ENCODE data around the gene EFCC1.

EFCC1 gene

GRCh38 chr3:129001101-129001805 is at the start of gene EFCC1:
Gene EFCC1, plus strand, starts transcription at chr3:129001304. Its CDS starts 325 bp downstream, at chr3:129001629.
- H3K36me3 Mint-ChIP-seq (ENCODE audit: low read depth) = peaks cover 2% of the 10 kb centered on the region
- no peaks in the 10 kb centered on the region for H3K9me3 Mint-ChIP-seq
- H3K4me3 Mint-ChIP-seq = peak within 1 kb of the TSS; percentile 53
- peaks cover 54% of the 10 kb centered on the region for H3K27me3 Mint-ChIP-seq (ENCODE audit: low read depth)
- H3K27ac Mint-ChIP-seq = no peak within 1 kb of the TSS
- no peak for DNase-seq (ENCODE audit: low spot score)
- H3K4me1 Mint-ChIP-seq (ENCODE audit: low read depth) = peaks cover 25% of the 10 kb centered on the region

DNA sequence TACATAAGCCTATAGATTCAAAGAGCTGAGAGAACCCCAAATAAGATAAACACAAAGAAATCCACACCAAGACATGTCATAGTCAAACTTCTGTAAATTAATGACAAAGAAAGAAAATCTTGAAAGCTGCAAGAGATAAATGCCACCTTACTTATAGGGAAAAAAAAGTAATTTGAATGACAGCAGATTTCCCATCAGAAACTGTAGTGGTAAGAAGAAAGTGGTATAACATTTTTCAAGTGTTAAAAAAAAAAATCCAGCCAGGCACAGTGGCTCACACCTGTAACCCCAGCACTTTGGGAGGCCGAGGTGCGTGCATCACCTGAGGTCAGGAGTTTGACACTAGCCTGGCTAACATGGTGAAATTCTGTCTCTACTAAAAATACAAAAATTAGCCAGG is 44.7 kb upstream of the EFCC1 start:
- Mint-ChIP-seq H3K4me1 (ENCODE audit: low read depth) (no peaks in the 10 kb centered on the region), H3K9me3 (no peaks in the 10 kb centered on the region), H3K4me3 (no peak overlapping the region), H3K27me3 (ENCODE audit: low read depth) (peaks cover 12% of the 10 kb centered on the region), H3K36me3 (ENCODE audit: low read depth) (no peaks in the 10 kb centered on the region), H3K27ac (no peak overlapping the region)
- DNase-seq (ENCODE audit: low spot score) = no peak

DNA sequence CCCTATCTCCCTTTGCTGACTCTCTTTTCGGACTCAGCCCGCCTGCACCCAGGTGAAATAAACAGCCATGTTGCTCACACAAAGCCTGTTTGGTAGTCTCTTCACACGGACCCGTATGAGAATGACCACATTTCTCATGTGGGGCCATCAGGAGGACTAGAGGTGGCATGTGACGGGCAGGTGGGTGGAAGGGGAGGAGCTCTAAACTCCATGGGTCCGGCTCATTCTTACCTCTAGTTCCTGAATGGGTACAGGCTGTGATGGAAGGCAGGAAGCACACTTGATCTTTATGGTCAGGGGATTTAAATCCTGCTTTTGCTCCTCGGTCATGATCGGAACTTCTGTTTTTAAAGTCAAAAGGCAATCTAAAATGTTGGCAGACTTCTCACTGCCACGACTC is 35.8 kb upstream of the EFCC1 start:
- Mint-ChIP-seq H3K4me3 (no peak overlapping the region), H3K4me1 (ENCODE audit: low read depth) (no peaks in the 10 kb centered on the region), H3K9me3 (no peaks in the 10 kb centered on the region), H3K36me3 (ENCODE audit: low read depth) (no peaks in the 10 kb centered on the region), H3K27ac (no peak overlapping the region), H3K27me3 (ENCODE audit: low read depth) (peaks cover 3% of the 10 kb centered on the region)
- DNase-seq (ENCODE audit: low spot score) = no peak

DNA sequence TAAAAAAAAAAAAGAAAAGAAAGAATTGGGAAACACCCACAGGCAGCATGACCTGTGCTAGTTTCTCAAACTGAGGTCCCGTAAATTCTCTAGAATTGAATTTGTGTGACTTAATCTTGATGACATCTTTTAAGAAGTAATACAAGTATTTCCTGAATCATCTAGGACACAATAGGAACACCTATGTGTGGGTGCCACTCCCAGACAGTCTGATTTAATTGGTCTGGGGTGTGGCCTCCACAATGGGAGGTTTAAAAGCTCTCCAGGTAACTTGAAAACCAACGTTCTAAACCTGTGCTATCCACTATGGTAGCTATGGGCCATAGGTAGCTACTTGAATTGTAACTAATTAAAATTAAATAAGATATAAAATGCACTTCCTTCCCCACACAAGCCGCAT is 35.3 kb upstream of the EFCC1 start:
- Mint-ChIP-seq H3K9me3 (no peaks in the 10 kb centered on the region), H3K4me3 (no peak overlapping the region), H3K4me1 (ENCODE audit: low read depth) (no peaks in the 10 kb centered on the region), H3K27me3 (ENCODE audit: low read depth) (peaks cover 1% of the 10 kb centered on the region), H3K36me3 (ENCODE audit: low read depth) (no peaks in the 10 kb centered on the region), H3K27ac (no peak overlapping the region)
- DNase-seq (ENCODE audit: low spot score) = no peak

DNA sequence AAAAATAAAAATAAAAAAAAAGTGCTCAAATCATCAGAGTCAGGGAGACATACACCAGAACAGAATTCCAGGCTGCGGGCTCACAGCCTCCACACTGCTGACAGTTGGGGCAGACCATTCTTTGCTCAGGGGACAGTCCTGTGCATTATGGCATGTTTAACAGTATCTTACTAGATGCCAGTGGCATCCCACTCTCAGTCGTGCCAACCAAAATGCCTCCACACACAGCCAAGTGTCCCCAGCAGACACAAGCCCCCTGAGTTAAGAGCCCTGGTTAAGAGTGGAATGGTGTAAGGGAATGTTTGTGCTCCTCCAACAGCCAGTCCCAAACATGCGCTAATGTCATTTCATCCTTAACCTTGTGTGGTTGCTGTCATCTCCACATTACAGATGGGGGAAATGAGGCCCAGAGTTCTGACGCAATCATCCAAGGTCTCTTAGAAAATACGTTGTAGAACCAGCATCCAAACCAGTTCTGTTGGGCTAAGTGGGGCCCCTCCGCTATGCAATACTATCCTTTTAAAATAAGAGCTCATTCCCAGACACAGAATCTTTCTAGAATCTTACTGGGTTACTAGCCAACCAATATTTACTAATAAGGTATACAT is 33.3 kb upstream of the EFCC1 start:
- DNase-seq (ENCODE audit: low spot score) = no peak
- Mint-ChIP-seq H3K27ac (no peak overlapping the region), H3K9me3 (no peaks in the 10 kb centered on the region), H3K27me3 (ENCODE audit: low read depth) (peaks cover 3% of the 10 kb centered on the region), H3K4me3 (no peak overlapping the region), H3K4me1 (ENCODE audit: low read depth) (no peaks in the 10 kb centered on the region), H3K36me3 (ENCODE audit: low read depth) (no peaks in the 10 kb centered on the region)

DNA sequence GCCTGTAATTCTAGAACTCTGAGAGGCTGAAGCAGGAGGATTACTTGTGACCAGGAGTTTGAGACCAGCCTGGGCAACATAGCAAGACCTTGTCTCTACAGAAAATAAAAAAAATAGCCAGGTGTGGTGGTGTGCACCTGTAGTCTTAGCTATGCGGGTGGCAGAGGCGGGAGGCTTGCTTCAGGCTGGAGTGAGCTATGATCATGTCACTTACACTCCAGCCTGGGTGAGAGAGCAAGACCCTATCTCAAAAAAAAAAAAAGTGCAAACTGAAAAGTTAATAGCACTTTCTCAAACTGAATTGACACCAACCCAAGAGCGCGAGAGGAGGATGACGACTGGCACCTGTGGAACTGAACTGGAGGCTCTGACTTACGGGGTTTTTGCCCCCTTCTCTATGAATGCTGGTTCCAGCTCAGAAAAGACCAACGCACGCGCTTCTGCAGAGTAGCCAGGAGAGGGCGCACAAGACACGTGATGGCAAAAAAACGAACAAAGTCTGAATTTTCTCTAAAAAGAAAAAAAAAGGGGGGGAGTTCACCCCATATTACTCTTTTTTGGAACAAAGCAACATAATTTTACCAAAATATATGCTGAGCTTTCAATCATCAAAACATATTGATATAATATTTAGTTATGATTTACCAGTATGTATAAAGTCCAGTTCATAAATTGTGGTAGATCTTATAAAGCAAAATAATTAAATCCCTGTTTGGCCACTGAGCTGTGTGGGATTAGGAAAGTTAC is 30.9 kb upstream of the EFCC1 start:
- H3K36me3 Mint-ChIP-seq (ENCODE audit: low read depth) = no peaks in the 10 kb centered on the region
- H3K27me3 Mint-ChIP-seq (ENCODE audit: low read depth) = peaks cover 4% of the 10 kb centered on the region
- no peaks in the 10 kb centered on the region for H3K9me3 Mint-ChIP-seq
- DNase-seq (ENCODE audit: low spot score) = peak; percentile 18
- no peak overlapping the region for H3K4me3 Mint-ChIP-seq
- no peaks in the 10 kb centered on the region for H3K4me1 Mint-ChIP-seq (ENCODE audit: low read depth)
- no peak overlapping the region for H3K27ac Mint-ChIP-seq

GRCh38 chr3:128970740-128971047 is 30.4 kb upstream of the EFCC1 start:
- no peak overlapping the region for H3K4me3 Mint-ChIP-seq
- DNase-seq (ENCODE audit: low spot score) = no peak
- H3K27me3 Mint-ChIP-seq (ENCODE audit: low read depth) = peaks cover 7% of the 10 kb centered on the region
- no peaks in the 10 kb centered on the region for H3K4me1 Mint-ChIP-seq (ENCODE audit: low read depth)
- H3K9me3 Mint-ChIP-seq = no peaks in the 10 kb centered on the region
- H3K36me3 Mint-ChIP-seq (ENCODE audit: low read depth) = no peaks in the 10 kb centered on the region
- no peak overlapping the region for H3K27ac Mint-ChIP-seq

DNA sequence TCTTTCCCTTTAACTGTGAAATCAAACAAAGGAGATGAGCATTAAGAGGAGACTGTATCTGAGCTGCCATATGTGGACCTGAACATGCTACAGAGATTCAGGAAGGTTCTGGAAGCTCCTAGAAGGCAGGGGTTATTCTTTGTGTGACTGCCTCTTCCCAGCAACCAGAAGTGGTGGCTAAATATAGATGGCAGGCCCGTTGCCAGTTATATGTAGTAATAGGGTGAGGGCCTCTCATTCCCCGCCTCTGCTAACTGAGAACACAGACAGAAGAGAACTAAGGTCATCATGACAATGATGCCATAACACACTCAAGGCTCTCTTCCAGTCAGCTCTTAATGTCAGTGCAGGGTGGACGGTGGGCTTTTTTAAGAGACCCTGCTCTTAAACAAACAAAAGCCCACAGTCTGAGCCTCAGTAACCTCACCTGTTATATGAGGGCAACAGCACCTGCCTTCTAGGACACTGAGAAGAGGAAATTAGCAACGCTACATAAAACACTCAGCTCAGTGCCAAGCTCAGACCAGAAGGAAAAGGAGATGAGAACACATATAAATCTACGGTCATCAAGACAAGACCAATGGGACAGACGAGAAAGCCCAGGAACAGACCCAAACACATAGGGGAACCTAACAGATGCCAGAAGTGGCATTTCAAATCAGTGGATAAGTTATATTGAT is 29.5 kb upstream of the EFCC1 start:
- Mint-ChIP-seq H3K36me3 (ENCODE audit: low read depth) (no peaks in the 10 kb centered on the region), H3K4me3 (no peak overlapping the region), H3K4me1 (ENCODE audit: low read depth) (no peaks in the 10 kb centered on the region), H3K9me3 (no peaks in the 10 kb centered on the region), H3K27me3 (ENCODE audit: low read depth) (peaks cover 10% of the 10 kb centered on the region), H3K27ac (no peak overlapping the region)
- no peak for DNase-seq (ENCODE audit: low spot score)

DNA sequence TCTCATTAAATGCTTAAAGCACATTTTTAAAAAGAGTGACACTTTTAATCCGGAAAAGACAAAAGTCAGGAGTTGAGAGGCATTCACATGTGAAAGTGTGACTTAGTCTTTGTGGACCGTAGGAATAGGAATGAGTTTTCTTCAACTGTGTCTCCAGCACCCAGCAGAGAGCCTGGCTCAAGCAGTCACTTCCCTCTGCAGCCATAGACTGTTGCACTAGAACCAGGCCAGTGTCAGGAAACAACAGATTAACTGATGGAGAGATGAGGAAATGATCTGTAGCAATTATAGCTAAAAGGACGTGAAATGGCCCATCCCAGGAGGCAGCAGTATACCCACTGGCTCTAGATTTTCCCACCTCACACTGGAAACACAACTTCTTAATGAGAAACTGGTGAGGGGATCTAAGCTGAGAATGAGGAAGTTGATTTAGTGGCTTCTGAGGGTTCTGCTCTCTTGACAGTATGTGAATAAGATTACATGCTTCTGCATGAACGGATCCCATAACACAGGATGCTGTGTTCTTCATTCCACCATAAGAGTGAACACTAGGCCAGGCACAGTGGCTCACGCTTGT is 27.0 kb upstream of the EFCC1 start:
- H3K27ac Mint-ChIP-seq = no peak overlapping the region
- DNase-seq (ENCODE audit: low spot score) = no peak
- no peaks in the 10 kb centered on the region for H3K36me3 Mint-ChIP-seq (ENCODE audit: low read depth)
- no peaks in the 10 kb centered on the region for H3K9me3 Mint-ChIP-seq
- H3K4me3 Mint-ChIP-seq = no peak overlapping the region
- peaks cover 28% of the 10 kb centered on the region for H3K27me3 Mint-ChIP-seq (ENCODE audit: low read depth)
- H3K4me1 Mint-ChIP-seq (ENCODE audit: low read depth) = no peaks in the 10 kb centered on the region

- Mint-ChIP-seq H3K27me3 (ENCODE audit: low read depth) (peaks cover 29% of the 10 kb centered on the region), H3K9me3 (no peaks in the 10 kb centered on the region), H3K27ac (no peak overlapping the region), H3K4me3 (no peak overlapping the region), H3K4me1 (ENCODE audit: low read depth) (no peaks in the 10 kb centered on the region), H3K36me3 (ENCODE audit: low read depth) (no peaks in the 10 kb centered on the region)
- no peak for DNase-seq (ENCODE audit: low spot score)
Measured at GRCh38 chr3:128975276-128975675, 25.8 kb upstream of the EFCC1 start.

GRCh38 chr3:128983293-128984069 is 17.6 kb upstream of the EFCC1 start:
- Mint-ChIP-seq H3K36me3 (ENCODE audit: low read depth) (no peaks in the 10 kb centered on the region), H3K27me3 (ENCODE audit: low read depth) (peaks cover 6% of the 10 kb centered on the region), H3K9me3 (no peaks in the 10 kb centered on the region), H3K27ac (no peak overlapping the region), H3K4me1 (ENCODE audit: low read depth) (no peaks in the 10 kb centered on the region), H3K4me3 (no peak overlapping the region)
- no peak for DNase-seq (ENCODE audit: low spot score)

DNA sequence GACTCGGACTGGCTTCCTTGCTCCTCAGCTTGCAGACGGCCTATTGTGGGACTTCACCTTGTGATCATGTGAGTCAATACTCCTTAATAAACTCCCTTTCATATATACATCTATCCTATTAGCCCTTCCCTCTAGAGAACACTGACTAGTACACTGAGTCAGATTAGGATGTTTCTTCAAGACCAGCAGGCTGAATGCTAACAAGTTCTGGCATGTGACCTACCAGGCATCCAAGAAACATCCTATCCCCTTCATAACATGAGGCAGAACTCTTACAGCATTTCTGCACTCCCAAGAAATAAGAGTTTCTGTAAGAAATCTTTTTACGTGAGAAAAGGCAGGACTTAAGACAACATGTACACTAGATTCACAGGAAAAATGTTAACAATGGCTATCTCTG is 16.5 kb upstream of the EFCC1 start:
- Mint-ChIP-seq H3K36me3 (ENCODE audit: low read depth) (no peaks in the 10 kb centered on the region), H3K4me3 (no peak overlapping the region), H3K9me3 (no peaks in the 10 kb centered on the region), H3K4me1 (ENCODE audit: low read depth) (no peaks in the 10 kb centered on the region), H3K27ac (no peak overlapping the region), H3K27me3 (ENCODE audit: low read depth) (peaks cover 6% of the 10 kb centered on the region)
- no peak for DNase-seq (ENCODE audit: low spot score)

GRCh38 chr3:128987302-128988100 is 13.6 kb upstream of the EFCC1 start:
- Mint-ChIP-seq H3K27me3 (ENCODE audit: low read depth) (no peaks in the 10 kb centered on the region), H3K36me3 (ENCODE audit: low read depth) (no peaks in the 10 kb centered on the region), H3K9me3 (no peaks in the 10 kb centered on the region), H3K27ac (no peak overlapping the region), H3K4me1 (ENCODE audit: low read depth) (no peaks in the 10 kb centered on the region), H3K4me3 (no peak overlapping the region)
- DNase-seq (ENCODE audit: low spot score) = no peak
